GM12891 (cell line): ENCODE results near the gene TTLL8.

ENCODE experiments used
- DNase-seq: peaks from one replicate; pipeline ENCODE4 v3.0.0; 2011; ENCODE audit warnings: low spot score; ENCODE audit not compliant: insufficient read length
- FAIRE-seq: peaks from 2 replicates; lab custom pipeline; 2011; peaks lifted over from hg19 to GRCh38; lab: Jason Lieb, UNC
- PAX5 ChIP-seq: IDR thresholded peaks from 2 replicates; pipeline ENCODE4 v1.6.1; 2011; ENCODE audit warnings: low read length, moderate library complexity, mild to moderate bottlenecking; ENCODE audit not compliant: insufficient read depth, severe bottlenecking
- POLR2A ChIP-seq: IDR thresholded peaks from 2 replicates; pipeline ENCODE4 v1.6.1; 2011; ENCODE audit warnings: low read depth, low read length, control low read depth
- POLR2AphosphoS5 ChIP-seq: IDR thresholded peaks from 2 replicates; pipeline ENCODE4 v1.6.1; 2011; ENCODE audit warnings: low read depth, low read length, control low read depth
- POU2F2 ChIP-seq: IDR thresholded peaks from 2 replicates; pipeline ENCODE4 v1.6.1; 2011; ENCODE audit warnings: low read depth, mild to moderate bottlenecking, control low read depth, low read length, moderate library complexity
- SPI1 ChIP-seq: IDR thresholded peaks from 2 replicates; pipeline ENCODE4 v1.6.1; 2011; ENCODE audit warnings: low read depth, low read length, control low read depth
- TAF1 ChIP-seq: IDR thresholded peaks from 2 replicates; pipeline ENCODE4 v1.6.1; 2011; ENCODE audit warnings: low read depth, low read length, control low read depth

TTLL8 gene

GRCh38 chr22:50022171-50022819 is 35.8 kb downstream of the TTLL8 start:
- FAIRE-seq (peak; percentile 40), DNase-seq (no peak)
- no peak for TF ChIP-seq TAF1
- no peak for TF ChIP-seq POLR2AphosphoS5
- TF ChIP-seq POLR2A, result no peak
- no peak for TF ChIP-seq PAX5
- TF ChIP-seq POU2F2, result no peak
- TF ChIP-seq SPI1, result no peak

DNA sequence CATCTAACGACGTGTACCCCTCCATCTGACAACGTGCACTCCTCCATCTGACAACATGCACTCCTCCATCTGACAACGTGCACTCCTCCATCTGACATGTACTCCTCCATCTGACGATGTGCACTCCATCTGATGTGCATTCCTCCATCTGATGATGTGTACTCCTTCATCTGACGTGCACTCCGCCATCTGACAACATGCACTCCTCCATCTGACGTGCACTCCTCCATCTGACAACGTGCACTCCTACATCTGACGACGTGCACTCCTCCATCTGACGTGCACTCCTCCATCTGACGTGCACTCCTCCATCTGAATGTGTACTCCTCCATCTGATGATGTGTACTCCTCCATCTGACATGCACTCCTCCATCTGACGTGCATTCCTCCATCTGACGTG is 37.5 kb downstream of the TTLL8 start:
- FAIRE-seq (peak; percentile 74), DNase-seq (no peak)
- TF ChIP-seq POLR2AphosphoS5, result no peak
- TF ChIP-seq PAX5, result no peak
- no peak for TF ChIP-seq POU2F2
- no peak for TF ChIP-seq POLR2A
- TF ChIP-seq TAF1, result no peak
- no peak for TF ChIP-seq SPI1

GRCh38 chr22:50019316-50019715 is 38.8 kb downstream of the TTLL8 start:
- FAIRE-seq, result no peak
- TF ChIP-seq POLR2A (no peak), POLR2AphosphoS5 (no peak), TAF1 (no peak), POU2F2 (no peak), PAX5 (no peak), SPI1 (no peak)
- no peak for DNase-seq

GRCh38 chr22:50018608-50019285 is 39.4 kb downstream of the TTLL8 start:
- FAIRE-seq (peak; percentile 60), DNase-seq (no peak)
- TF ChIP-seq PAX5 (no peak), POLR2AphosphoS5 (no peak), SPI1 (no peak), POU2F2 (no peak), TAF1 (no peak), POLR2A (no peak)

DNA sequence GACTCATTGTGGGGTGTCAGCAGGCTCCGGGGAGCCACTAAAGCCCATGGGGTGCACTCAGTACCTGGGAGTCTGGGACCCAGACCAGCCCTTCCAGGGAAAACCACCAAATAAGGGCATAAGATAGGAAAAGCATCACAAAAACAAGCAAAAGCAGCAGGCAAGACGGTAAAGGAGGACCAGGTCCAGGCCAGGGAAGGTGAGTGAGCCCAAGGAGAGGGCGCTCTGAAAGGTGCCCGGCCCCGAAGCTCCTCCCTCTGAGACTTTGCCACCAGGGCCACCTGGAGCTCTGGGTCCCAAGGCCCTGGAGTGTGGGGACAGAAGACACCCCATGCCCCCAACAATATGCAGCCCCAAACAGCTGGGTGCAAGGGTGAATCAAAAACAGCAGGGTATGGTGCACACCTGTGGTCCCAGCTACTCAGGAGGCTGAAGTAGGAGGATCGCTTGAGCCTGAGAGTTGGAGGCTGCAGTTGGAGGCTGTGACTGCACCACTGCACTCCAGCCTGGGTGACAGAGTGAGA is 40.3 kb downstream of the TTLL8 start:
- DNase-seq (no peak), FAIRE-seq (no peak)
- TF ChIP-seq POLR2AphosphoS5 (no peak), PAX5 (no peak), POU2F2 (no peak), SPI1 (no peak), TAF1 (no peak), POLR2A (no peak)

GRCh38 chr22:50016988-50017700 is 41.0 kb downstream of the TTLL8 start:
- TF ChIP-seq POLR2AphosphoS5 (no peak), POU2F2 (peak; percentile 98)
- DNase-seq (no peak), FAIRE-seq (peak; percentile 62)

GRCh38 chr22:50016308-50016987 is 41.6 kb downstream of the TTLL8 start:
- no peak for DNase-seq
- TF ChIP-seq PAX5 (no peak), TAF1 (no peak), POLR2A (no peak), POU2F2 (no peak), SPI1 (no peak), POLR2AphosphoS5 (no peak)
- FAIRE-seq, result peak; percentile 63

DNA sequence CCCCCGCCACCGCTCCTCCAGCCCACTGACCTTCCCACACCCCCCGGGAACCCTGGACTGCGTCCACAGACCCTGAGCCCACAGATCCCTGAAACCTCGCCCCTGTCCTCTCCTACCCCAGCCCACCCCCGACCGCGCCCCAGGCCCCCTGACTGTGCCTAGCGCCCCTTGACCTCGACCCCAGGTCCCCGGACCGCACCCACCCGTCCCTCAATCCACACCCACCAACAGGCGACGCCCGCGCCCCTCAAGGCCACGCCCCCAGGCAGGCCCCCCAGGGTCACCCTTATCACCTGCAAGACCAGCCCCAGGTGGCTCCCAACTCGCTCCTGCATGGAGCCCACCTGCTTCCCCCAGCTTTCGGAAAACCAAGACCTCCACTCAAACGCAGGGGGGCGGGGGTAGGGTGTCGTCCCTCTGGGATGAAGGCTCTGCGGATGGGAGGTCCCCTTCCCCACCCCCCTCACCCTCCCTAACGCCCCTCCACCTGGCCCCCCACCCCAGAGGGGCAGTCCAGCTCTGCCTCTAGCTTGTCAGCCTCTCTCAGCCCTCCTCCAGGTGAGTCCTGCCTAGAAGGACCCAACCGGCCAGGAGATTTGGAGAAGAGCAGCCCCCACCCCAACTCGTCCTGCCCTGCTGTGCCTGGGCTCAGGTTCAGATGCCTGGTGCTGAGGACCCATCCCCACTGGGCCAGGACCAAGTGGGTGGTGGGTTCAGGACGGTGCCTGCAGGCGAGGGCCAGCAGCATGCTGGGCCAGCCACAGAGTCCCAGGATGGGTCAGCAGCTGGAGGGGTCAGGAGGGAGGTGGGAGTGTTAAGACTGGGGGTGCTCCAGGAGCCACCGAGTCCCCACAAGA is 42.4 kb downstream of the TTLL8 start:
- DNase-seq (peak; percentile 27), FAIRE-seq (no peak)
- no peak for TF ChIP-seq POLR2A
